ENCODE measurements around the gene MBP.

Gene MBP

DNA sequence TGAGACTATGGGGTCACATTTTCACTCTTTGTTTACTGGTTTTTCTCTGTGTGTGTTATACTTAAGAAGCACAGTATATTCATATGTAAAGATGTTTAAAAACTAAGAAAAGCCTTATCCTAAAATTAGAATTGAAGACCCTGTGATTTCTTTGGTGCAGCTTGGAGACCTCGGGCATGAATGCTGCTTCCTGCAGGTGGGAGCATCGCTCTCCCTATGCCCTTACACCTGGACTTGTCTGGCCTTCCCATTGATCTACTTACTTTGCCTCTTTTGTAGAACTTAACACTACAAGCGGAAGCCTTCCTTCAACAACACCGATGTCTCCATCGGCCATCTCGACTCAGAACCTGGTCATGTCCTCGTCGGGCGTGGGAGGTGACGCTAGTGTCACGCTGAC, 195.7 kb downstream of the MBP start:
- Histone ChIP-seq H3K27me3 (ENCODE audit: control insufficient read depth, insufficient read depth, low read length) (no peaks in the 10 kb centered on the region), H3K9ac (ENCODE audit: low read length) (no peak overlapping the region), H3K4me3 (ENCODE audit: low read length) (no peak overlapping the region), H3K4me1 (ENCODE audit: control insufficient read depth, insufficient read depth, low read length) (no peaks in the 10 kb centered on the region), H3K36me3 (ENCODE audit: control insufficient read depth, insufficient read depth, low read length) (peaks cover 7% of the 10 kb centered on the region), H3K9me3 (ENCODE audit: control insufficient read depth, low read length) (no peaks in the 10 kb centered on the region)

DNA sequence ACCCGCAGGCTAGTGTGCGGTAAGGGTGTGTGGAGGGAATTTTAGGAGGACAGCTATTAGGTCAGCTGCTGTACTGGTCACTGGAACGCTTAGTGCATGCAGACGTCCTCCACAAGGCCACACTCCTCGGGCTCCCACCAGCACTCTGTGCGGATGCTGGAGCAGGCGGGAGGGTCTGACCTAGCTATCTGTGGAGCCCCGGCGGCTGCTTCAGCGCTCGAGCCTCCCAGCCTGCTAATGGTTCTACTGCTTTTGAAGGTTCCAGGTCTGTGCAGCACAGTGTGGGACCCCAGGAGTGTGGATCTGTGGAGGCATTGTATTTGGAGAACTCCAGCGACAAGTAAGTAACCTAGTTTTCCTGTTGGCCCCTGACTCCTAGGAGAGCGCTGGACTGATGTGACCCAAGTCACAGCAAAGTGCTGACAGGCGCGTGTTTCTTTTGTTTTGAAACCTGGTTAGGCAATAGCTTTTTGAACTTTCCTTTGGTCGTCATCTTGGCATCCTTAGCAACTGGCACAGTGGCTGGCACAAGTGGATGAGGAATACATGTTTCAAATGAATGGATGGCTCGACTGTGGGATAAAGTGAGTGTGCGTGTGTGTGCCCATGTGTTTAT, 196.8 kb downstream of the MBP start:
- Histone ChIP-seq H3K36me3 (ENCODE audit: control insufficient read depth, insufficient read depth, low read length) (peaks cover 7% of the 10 kb centered on the region), H3K27me3 (ENCODE audit: control insufficient read depth, insufficient read depth, low read length) (no peaks in the 10 kb centered on the region), H3K9me3 (ENCODE audit: control insufficient read depth, low read length) (no peaks in the 10 kb centered on the region), H3K4me1 (ENCODE audit: control insufficient read depth, insufficient read depth, low read length) (no peaks in the 10 kb centered on the region), H3K9ac (ENCODE audit: low read length) (no peak overlapping the region), H3K4me3 (ENCODE audit: low read length) (no peak overlapping the region)

DNA sequence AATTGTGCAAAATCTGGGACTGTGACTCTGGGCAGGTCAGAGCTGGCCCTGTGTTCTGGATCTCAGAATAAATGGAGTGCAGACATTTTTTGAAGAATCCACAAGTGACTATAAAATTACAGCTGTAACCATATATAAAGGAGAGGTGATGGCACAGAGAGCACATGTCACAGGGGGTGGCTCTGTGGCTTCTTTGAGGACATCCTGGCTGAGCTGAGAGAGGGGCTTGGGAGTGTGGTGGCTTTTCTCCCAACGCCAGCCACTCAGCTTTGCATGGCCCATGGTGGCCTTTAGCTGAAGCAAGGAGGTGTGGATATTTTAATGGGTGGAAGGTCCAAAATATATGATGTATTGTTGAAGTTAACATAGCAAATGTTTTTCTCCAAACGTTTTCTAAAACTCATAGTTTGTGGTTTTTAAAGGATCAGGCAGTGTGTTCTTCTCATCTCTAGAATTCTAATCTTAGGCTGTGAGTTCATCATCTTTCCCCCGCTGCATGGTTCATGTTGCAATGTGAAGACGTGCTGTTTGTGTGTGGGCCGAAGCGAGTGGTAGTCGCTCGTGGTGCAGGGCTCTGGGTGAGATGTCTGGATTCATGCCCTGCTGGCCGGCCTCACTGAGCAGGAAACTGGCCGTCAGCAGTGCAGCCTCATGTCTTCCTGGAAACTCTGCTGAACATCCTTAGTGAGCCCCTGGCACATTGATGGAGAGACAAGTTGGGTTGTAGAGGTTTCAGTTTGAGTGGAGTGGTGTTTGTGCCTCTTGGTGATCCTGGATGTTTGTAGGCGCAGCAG, 200.4 kb downstream of the MBP start:
- Histone ChIP-seq H3K9ac (ENCODE audit: low read length) (no peak overlapping the region), H3K4me1 (ENCODE audit: control insufficient read depth, insufficient read depth, low read length) (no peaks in the 10 kb centered on the region), H3K27me3 (ENCODE audit: control insufficient read depth, insufficient read depth, low read length) (no peaks in the 10 kb centered on the region), H3K4me3 (ENCODE audit: low read length) (no peak overlapping the region), H3K36me3 (ENCODE audit: control insufficient read depth, insufficient read depth, low read length) (no peaks in the 10 kb centered on the region), H3K9me3 (ENCODE audit: control insufficient read depth, low read length) (no peaks in the 10 kb centered on the region)

DNA sequence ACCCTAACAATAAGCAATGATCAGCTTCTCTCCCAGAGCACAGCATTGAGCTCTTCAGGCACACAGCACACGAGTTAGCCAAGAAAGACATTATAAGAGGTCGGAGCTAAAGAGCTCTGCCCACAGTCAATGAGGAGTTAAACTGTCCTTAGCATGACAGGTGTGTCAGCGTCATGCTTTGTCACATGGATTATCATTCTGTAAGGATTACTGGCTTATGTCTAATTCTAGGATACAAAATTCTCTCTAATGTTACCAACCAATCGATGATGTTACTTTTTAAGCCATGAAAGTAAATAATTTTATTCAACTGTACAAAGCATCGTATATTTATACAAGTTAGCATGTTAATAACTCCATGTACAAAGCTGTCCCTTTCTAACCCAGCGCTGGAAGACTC, 201.4 kb downstream of the MBP start:
- Histone ChIP-seq H3K4me3 (ENCODE audit: low read length) (no peak overlapping the region), H3K27me3 (ENCODE audit: control insufficient read depth, insufficient read depth, low read length) (no peaks in the 10 kb centered on the region), H3K36me3 (ENCODE audit: control insufficient read depth, insufficient read depth, low read length) (no peaks in the 10 kb centered on the region), H3K9me3 (ENCODE audit: control insufficient read depth, low read length) (no peaks in the 10 kb centered on the region), H3K9ac (ENCODE audit: low read length) (no peak overlapping the region), H3K4me1 (ENCODE audit: control insufficient read depth, insufficient read depth, low read length) (no peaks in the 10 kb centered on the region)

Measured in mucosa of stomach (tissue), 1 donor.